Keratinocyte (primary cell): ENCODE measurements around the gene LPAR5. TPM values are rescaled to one million over a fixed set of nuclear protein-coding genes. Genes with fewer than 3 reads are reported as not detected.

Experiments used
- DNase-seq: peaks from one replicate; pipeline ENCODE4 v3.0.0-alpha.2; 2011; ENCODE audit warnings: low read depth, missing footprints, low spot score
- FAIRE-seq: peaks from 2 replicates; lab custom pipeline; 2011; peaks lifted over from hg19 to GRCh38; lab: Jason Lieb, UNC
- H2AFZ ChIP-seq: 2 replicates; pipeline ENCODE4 v1.6.0; 2012; ENCODE audit warnings: low read length, control low read depth, inconsistent platforms; ENCODE audit not compliant: control insufficient read depth
- H3K27ac ChIP-seq: 2 replicates; pipeline ENCODE4 v1.5.1; 2011; ENCODE audit warnings: low read length; ENCODE audit not compliant: control insufficient read depth, insufficient read depth
- H3K27me3 ChIP-seq: 3 replicates; pipeline ENCODE4 v1.6.0; 2011; ENCODE audit warnings: low read length; ENCODE audit not compliant: control insufficient read depth, insufficient read depth; ENCODE audit errors: extremely low read depth
- H3K36me3 ChIP-seq, 2 experiments: 2 replicates in 1 of 2; 3 replicates in 1 of 2; pipeline ENCODE4 v1.5.1; 2011; ENCODE audit warnings: low read length in 2 of 2, mild to moderate bottlenecking in 1 of 2; ENCODE audit not compliant: control insufficient read depth in 2 of 2, insufficient read depth in 2 of 2; ENCODE audit errors: extremely low read depth in 1 of 2
- H3K4me1 ChIP-seq: 3 replicates; pipeline ENCODE4 v1.5.1; 2011; ENCODE audit warnings: low read length; ENCODE audit not compliant: control insufficient read depth, insufficient read depth; ENCODE audit errors: extremely low read depth
- H3K4me2 ChIP-seq: 3 replicates; pipeline ENCODE4 v1.6.0; 2011; ENCODE audit warnings: low read depth, low read length; ENCODE audit not compliant: control insufficient read depth, insufficient read depth; ENCODE audit errors: extremely low read depth
- H3K4me3 ChIP-seq, 3 experiments: fragments of 200-600 bp in 1 of 3; sonication (generic) in 1 of 3; 2 replicates in 2 of 3; 3 replicates in 1 of 3; pipeline ENCODE4 v1.5.1; 2011 to 2016; ENCODE audit warnings: low read length in 3 of 3, mild to moderate bottlenecking in 3 of 3, control low read depth in 2 of 3, inconsistent platforms in 1 of 3, low read depth in 1 of 3, mixed read lengths in 1 of 3, mixed run types in 1 of 3, moderate library complexity in 1 of 3; ENCODE audit not compliant: control insufficient read depth in 2 of 3, insufficient read depth in 2 of 3; ENCODE audit errors: extremely low read depth in 1 of 3
- H3K79me2 ChIP-seq: 2 replicates; pipeline ENCODE4 v1.6.0; 2012; ENCODE audit warnings: low read length; ENCODE audit not compliant: control insufficient read depth, insufficient read depth
- H3K9ac ChIP-seq: 3 replicates; pipeline ENCODE4 v1.6.0; 2011; ENCODE audit warnings: low read length; ENCODE audit not compliant: control insufficient read depth, insufficient read depth; ENCODE audit errors: extremely low read depth
- H3K9me1 ChIP-seq: 3 replicates; pipeline ENCODE4 v1.6.0; 2011; ENCODE audit warnings: low read length; ENCODE audit not compliant: control insufficient read depth, insufficient read depth; ENCODE audit errors: extremely low read depth
- H3K9me3 ChIP-seq: 2 replicates; pipeline ENCODE4 v1.5.1; 2012; ENCODE audit warnings: low read depth, low read length; ENCODE audit not compliant: control insufficient read depth
- H4K20me1 ChIP-seq: 3 replicates; pipeline ENCODE4 v1.6.0; 2011; ENCODE audit warnings: low read length; ENCODE audit not compliant: control insufficient read depth, insufficient read depth; ENCODE audit errors: extremely low read depth
- EZH2 ChIP-seq: IDR thresholded peaks from one replicate; pipeline ENCODE4 v1.6.1; 2012; ENCODE audit warnings: inconsistent platforms, mild to moderate bottlenecking, low read length, moderate library complexity
- dilution Hi-C: fragments of 300-500 bp; cut with MboI; formaldehyde crosslinking; loops from one replicate; pipeline ENCODE4 v1.7.0; 2020; ENCODE audit warnings: low sequenced_read_pairs; ENCODE audit not compliant: extremely low pct_ligation_motif_present
- polyA plus RNA-seq, 5 experiments: library from polyadenylated mRNA; depleted of rRNA in 3 of 5; stranded (reverse) in 3 of 5; stranded (forward) in 1 of 5; unstranded in 1 of 5; fragments of >200 nt; gene quantifications; 1 replicate in 1 of 5; 2 replicates in 3 of 5; 3 replicates in 1 of 5; pipeline versions ENCODE4 v1.2.1 to v1.2.3, GENCODE V29; 2011 to 2012; ENCODE audit warnings: missing spikeins in 2 of 5, low read depth in 1 of 5, low replicate concordance in 1 of 5
- TF ChIP-seq, protein P1 (sequence below), 3 experiments: IDR thresholded peaks in 1 of 3; conservative IDR thresholded peaks in 1 of 3; optimal IDR thresholded peaks in 1 of 3; 2 replicates in 2 of 3; 3 replicates in 1 of 3; pipeline versions ENCODE3 to v1.5.1; 2011; ENCODE audit warnings: low read length in 3 of 3, mild to moderate bottlenecking in 3 of 3, moderate library complexity in 2 of 3, control low read depth in 1 of 3, inconsistent platforms in 1 of 3; ENCODE audit not compliant: insufficient read depth in 2 of 3; ENCODE audit errors: extremely low read depth in 1 of 3

Gene LPAR5
- polyA plus RNA-seq, 1 donor (not counting 4 experiments of a cell fraction or from before 2014, with no cell fraction given) = 8.3 TPM

DNA sequence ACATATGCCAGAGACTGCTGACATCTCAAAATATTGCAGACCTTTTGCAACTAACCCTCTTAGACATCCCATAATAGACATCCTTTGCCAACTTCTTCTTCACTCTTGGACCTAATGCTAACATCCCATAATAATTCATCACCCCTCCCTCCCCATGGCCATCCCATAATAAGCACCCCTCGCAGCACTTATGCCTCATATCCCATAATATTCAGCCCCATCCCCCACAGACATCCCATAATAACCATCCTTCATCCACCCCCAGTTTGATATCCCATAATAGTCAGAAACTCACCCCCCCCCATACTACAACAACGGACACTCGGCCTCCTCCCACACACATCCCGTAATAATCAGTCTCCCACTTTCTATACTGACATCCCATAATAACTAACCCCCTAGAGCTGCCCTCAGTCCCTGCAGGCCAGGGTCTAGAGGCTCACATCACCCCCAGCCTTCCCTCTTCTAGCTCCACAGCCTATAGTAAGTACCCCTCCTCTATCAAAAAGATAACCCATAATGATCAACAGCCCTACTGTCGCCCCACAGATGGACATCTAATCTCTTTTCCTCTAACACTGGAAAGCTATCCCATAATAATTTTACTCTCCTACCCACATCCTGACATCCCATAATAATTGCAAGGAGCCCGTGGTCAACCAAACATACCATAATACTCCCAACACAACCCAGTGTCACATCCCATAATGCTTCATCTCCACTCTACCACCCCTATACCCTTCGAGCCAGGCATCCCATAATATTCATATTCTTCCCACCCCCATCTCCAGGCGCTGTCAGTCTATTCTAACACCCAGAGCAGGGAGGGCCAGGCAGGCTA is 27.8 kb downstream of the LPAR5 start:
- DNase-seq = peak; percentile 65
- no peak overlapping the region for H3K9ac ChIP-seq

DNA sequence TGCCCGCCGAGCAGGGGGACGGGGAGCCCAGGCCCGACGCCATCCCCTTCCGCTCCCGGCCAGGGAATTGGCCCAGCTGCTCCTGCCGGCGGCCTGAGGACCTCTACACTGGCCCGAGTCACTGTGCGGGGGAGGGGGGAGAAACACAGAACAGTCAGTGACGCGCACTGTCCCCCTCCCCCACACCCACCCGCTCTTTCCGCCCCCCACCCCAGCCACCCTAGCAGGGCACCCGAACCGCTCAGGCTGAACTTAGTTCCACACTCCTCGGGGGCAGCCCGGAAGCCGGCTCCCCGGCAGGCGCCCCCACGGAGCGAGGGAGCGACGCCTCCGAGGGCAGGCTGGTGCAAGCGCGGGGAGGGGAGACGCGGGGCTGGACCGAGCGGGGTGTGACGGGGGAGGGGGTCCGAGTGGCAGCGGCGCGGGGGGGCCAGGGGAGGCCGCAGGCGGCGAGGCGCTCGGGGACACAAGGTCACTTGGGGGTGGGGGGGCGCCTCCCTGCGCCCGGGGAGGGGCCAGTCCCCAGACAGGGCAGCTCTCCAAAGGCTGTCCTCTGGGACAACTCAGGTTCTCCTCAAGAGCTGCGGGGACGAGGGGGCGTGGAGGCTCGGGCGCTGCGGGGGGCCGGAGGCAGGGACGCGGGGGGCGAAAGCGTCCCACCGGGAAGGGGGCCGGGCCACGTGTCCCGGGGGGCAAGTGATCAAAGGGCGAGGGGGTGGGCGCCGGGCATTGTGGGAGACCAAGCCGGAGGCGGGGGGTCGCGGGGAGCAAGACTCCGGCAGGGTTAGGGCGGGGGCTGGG is 29.2 kb downstream of the LPAR5 start:
- Histone ChIP-seq H3K27me3 (no peaks in the 10 kb centered on the region), H3K9me1 (peaks cover 3% of the 10 kb centered on the region), H2AFZ (peak overlapping the region; percentile 21), H3K4me1 (peaks cover 33% of the 10 kb centered on the region), H4K20me1 (no peaks in the 10 kb centered on the region), H3K9me3 (no peaks in the 10 kb centered on the region), H3K36me3 (peaks cover 10 to 14% of the 10 kb centered on the region in 2 experiments), H3K4me2 (peak overlapping the region; percentile 97), H3K9ac (peak overlapping the region; percentile 74), H3K79me2 (peaks cover 43% of the 10 kb centered on the region), H3K4me3 (peak overlapping the region; percentile 78 to 84 (median 78)), H3K27ac (peak overlapping the region; percentile 53)
- dilution Hi-C loops = no loop called here
- FAIRE-seq (no peak), DNase-seq (no peak)
- no peak for TF ChIP-seq EZH2
- TF ChIP-seq, protein P1, sequence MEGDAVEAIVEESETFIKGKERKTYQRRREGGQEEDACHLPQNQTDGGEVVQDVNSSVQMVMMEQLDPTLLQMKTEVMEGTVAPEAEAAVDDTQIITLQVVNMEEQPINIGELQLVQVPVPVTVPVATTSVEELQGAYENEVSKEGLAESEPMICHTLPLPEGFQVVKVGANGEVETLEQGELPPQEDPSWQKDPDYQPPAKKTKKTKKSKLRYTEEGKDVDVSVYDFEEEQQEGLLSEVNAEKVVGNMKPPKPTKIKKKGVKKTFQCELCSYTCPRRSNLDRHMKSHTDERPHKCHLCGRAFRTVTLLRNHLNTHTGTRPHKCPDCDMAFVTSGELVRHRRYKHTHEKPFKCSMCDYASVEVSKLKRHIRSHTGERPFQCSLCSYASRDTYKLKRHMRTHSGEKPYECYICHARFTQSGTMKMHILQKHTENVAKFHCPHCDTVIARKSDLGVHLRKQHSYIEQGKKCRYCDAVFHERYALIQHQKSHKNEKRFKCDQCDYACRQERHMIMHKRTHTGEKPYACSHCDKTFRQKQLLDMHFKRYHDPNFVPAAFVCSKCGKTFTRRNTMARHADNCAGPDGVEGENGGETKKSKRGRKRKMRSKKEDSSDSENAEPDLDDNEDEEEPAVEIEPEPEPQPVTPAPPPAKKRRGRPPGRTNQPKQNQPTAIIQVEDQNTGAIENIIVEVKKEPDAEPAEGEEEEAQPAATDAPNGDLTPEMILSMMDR (optimal IDR thresholded peaks at IDR 0.05 in 1 of 3, IDR thresholded peaks at IDR 0.05 in 1 of 3, conservative IDR thresholded peaks at IDR 0.05 in 1 of 3; ENCODE audit: extremely low read depth in 1 of 3, insufficient read depth in 2 of 3, low read length in 3 of 3) = no peak

More for the DNA sequence above, 27.8 kb downstream of the LPAR5 start:
- peak; percentile 60 for FAIRE-seq
- no peak overlapping the region for H3K4me3 ChIP-seq
- H3K4me1 ChIP-seq = peaks cover 40% of the 10 kb centered on the region
- H3K4me2 ChIP-seq = peak overlapping the region; percentile 51
- no peaks in the 10 kb centered on the region for H3K27me3 ChIP-seq
- dilution Hi-C loops = no loop called here
- no peaks in the 10 kb centered on the region for H3K9me3 ChIP-seq
- peaks cover 1 to 3% of the 10 kb centered on the region in 2 experiments for H3K36me3 ChIP-seq
- H3K27ac ChIP-seq = no peak overlapping the region
- peak overlapping the region; percentile 56 for H2AFZ ChIP-seq
- TF ChIP-seq, protein P1 (optimal IDR thresholded peaks at IDR 0.05 in 1 of 3, IDR thresholded peaks at IDR 0.05 in 1 of 3, conservative IDR thresholded peaks at IDR 0.05 in 1 of 3; ENCODE audit: extremely low read depth in 1 of 3, insufficient read depth in 2 of 3, low read length in 3 of 3) = no peak
- no peak for TF ChIP-seq EZH2
- H4K20me1 ChIP-seq = no peaks in the 10 kb centered on the region
- peaks cover 3% of the 10 kb centered on the region for H3K9me1 ChIP-seq
- H3K79me2 ChIP-seq = peaks cover 32% of the 10 kb centered on the region
